GM10248 (cell line): ENCODE measurements around the gene SNRNP25.
A peak's percentile ranks its signal among the peaks of the same experiment; 100 is the strongest.
"Not testable (repeated sequence)": the region's sequence is repeated elsewhere in the genome, so short reads cannot be mapped to it uniquely, and the experiment has no call there.

ENCODE experiments used
- CTCF ChIA-PET: fragments of 300-600 bp; sonication (Branson Sonifier 250); formaldehyde crosslinking; extraction: SDS; loops from one replicate; lab custom pipeline; 2021; ENCODE audit warnings: antibody characterized with exemption; lab: Yijun Ruan, JAX
- POLR2A ChIA-PET: fragments of 350-650 bp; sonication (Branson Sonifier 250); formaldehyde crosslinking; extraction: SDS; loops from one replicate; lab custom pipeline; 2020; ENCODE audit warnings: antibody characterized with exemption; lab: Yijun Ruan, JAX
- DNase-seq: peaks from one replicate; pipeline ENCODE4 v3.0.0; 2012; ENCODE audit errors: extremely low spot score
- CTCF ChIP-seq: IDR thresholded peaks from 2 replicates; pipeline ENCODE4 v1.5.1; 2012; ENCODE audit warnings: mild to moderate bottlenecking, low read depth; ENCODE audit errors: extremely low read depth, missing control alignments, control extremely low read depth

The SNRNP25 gene

GRCh38 chr16:53346-54236 lies at the start of gene SNRNP25, which contains the start of gene POLR3K:
TSS of gene SNRNP25 (plus strand) at chr16:53828. CDS start at chr16:54017, 189 bp downstream.
TSS of gene POLR3K (minus strand) at chr16:53608. CDS start at chr16:53586, 22 bp downstream.
- ChIA-PET POLR2A (no interaction called here), CTCF (interaction anchor here (0.8 to 3.0 kb wide), 5 partner anchors 11 to 115 kb away, joined by 3 to 20 read pairs (median 5); no protein-coding TSS in a partner anchor)
- DNase-seq = peak; percentile 99
- no peak for TF ChIP-seq CTCF

GRCh38 chr16:9903-10665 lies 43.5 kb upstream of the SNRNP25 start:
- TF ChIP-seq CTCF = no peak
- DNase-seq = no peak
- ChIA-PET POLR2A (no interaction called here), CTCF (no interaction called here)

- CTCF ChIA-PET, POLR2A ChIA-PET, DNase-seq: not testable (repeated sequence)
- TF ChIP-seq CTCF = peak; percentile 60
Measured at GRCh38 chr16:10772-11171, 42.9 kb upstream of the SNRNP25 start.

GRCh38 chr16:17062-17765 lies 36.4 kb upstream of the SNRNP25 start:
- CTCF ChIA-PET, POLR2A ChIA-PET, DNase-seq: not testable (repeated sequence)

- DNase-seq, POLR2A ChIA-PET, CTCF ChIA-PET: not testable (repeated sequence)
Measured at GRCh38 chr16:20886-21285, 32.7 kb upstream of the SNRNP25 start.

GRCh38 chr16:24151-24550 lies 29.5 kb upstream of the SNRNP25 start:
- DNase-seq, POLR2A ChIA-PET, CTCF ChIA-PET: not testable (repeated sequence)

- POLR2A ChIA-PET, CTCF ChIA-PET, DNase-seq: not testable (repeated sequence)
Measured at GRCh38 chr16:25926-26348, 27.7 kb upstream of the SNRNP25 start.

- POLR2A ChIA-PET, CTCF ChIA-PET: not testable (repeated sequence)
Measured at GRCh38 chr16:30627-31026, 23.0 kb upstream of the SNRNP25 start.

GRCh38 chr16:33154-33876 lies 20.3 kb upstream of the SNRNP25 start:
- POLR2A ChIA-PET, CTCF ChIA-PET, DNase-seq: not testable (repeated sequence)

More at GRCh38 chr16:30627-31026, 23.0 kb upstream of the SNRNP25 start:
- not testable (repeated sequence) for DNase-seq
